Mononuclear cell (primary cell): ENCODE data around the gene PGAP1. TPM values are rescaled to one million over a fixed set of nuclear protein-coding genes. Genes with fewer than 3 reads are reported as not detected.

Experiments
- H3K27me3 ChIP-seq: 2 replicates; pipeline ENCODE4 v1.6.0; 2011; ENCODE audit warnings: low read length, control low read depth; ENCODE audit not compliant: insufficient read depth
- H3K4me1 ChIP-seq: 2 replicates; pipeline ENCODE4 v1.5.1; 2011; ENCODE audit warnings: mild to moderate bottlenecking, low read length, control low read depth; ENCODE audit not compliant: insufficient read depth
- H3K4me3 ChIP-seq: 2 replicates; pipeline ENCODE4 v1.5.1; 2011; ENCODE audit warnings: mild to moderate bottlenecking, low read length, moderate library complexity
- H3K9me3 ChIP-seq: 2 replicates; pipeline ENCODE4 v1.5.1; 2011; ENCODE audit warnings: low read depth, mild to moderate bottlenecking, control low read depth, low read length
- total RNA-seq: library from RNA; depleted of rRNA; stranded (reverse); fragments of >200 nt; gene quantifications from one replicate; pipeline ENCODE4 v1.2.3, GENCODE V29; 2012

Gene PGAP1
- total RNA-seq, 1 donor, result 8.8 TPM

DNA sequence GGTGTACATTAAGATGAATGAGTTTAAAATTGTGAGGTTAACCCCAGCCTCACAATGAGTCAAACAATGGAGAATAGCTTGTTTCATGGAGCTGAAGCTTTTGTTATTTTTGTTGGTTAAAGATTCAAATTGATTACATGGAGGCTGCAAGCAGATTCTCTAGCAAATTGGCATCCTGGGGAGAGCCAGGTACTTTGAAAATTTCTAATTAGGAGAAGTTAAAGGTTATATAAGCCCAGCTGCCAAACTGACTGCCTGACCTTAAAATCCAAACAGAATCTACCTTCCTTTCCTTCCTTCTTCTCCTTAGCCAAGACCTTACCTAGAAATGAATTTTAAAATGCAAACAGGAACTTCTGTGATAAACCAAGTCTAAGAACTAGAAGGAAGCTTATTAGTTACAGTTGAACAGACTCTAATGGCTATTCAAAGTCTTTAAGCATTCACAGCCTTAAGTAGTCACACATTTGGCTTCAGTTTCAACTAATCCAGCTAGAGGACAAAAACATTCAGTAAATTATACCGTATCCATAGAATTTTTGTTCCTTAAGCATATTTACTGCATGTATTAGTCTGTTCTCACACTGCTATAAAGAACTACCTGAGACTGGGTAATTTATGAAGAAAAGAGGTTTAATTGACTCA lies 31.5 kb upstream of the PGAP1 start:
- no peaks in the 10 kb centered on the region for H3K9me3 ChIP-seq
- no peak overlapping the region for H3K4me3 ChIP-seq
- no peaks in the 10 kb centered on the region for H3K4me1 ChIP-seq
- no peaks in the 10 kb centered on the region for H3K27me3 ChIP-seq

DNA sequence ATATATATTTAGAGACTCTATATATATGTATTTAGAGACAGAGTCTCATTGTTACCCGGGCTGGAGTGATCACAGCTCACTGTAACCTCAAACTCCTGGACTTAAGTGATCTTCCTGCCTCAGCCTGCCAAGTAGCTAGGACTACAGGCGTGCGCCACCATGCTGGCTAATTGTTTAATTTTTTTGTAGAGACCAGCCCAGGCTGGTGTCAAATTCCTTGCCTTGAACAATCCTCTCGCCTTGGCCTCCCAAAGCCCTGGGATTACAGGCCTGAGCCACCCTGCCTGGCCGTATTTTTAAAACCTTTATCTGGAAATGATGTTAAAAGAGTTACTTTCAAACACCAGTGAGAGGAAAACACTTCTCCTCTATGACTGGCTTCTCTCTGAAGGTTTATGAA lies 30.9 kb upstream of the PGAP1 start:
- Histone ChIP-seq H3K27me3 (no peaks in the 10 kb centered on the region), H3K4me3 (no peak overlapping the region), H3K9me3 (no peaks in the 10 kb centered on the region), H3K4me1 (no peaks in the 10 kb centered on the region)

DNA sequence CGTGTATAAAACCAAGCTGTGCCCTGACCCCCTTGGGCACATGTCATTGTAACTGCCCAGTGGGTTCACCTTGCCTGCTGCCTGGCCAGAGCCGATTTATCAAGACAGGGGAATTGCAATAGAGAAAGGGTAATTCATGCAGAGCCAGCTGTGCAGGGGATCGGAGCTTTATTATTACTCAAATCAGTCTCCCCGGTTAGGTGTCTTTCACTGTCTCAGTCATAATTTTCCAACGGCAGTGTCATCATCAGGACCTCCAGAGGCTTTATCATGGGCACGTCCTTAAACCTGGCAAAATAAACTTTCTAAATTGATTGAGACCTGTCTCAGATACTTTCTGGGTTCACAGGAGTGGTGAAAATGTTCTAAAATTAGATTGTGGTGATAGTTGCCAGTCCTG lies 29.6 kb upstream of the PGAP1 start:
- Histone ChIP-seq H3K9me3 (no peaks in the 10 kb centered on the region), H3K4me3 (no peak overlapping the region), H3K27me3 (no peaks in the 10 kb centered on the region), H3K4me1 (no peaks in the 10 kb centered on the region)

DNA sequence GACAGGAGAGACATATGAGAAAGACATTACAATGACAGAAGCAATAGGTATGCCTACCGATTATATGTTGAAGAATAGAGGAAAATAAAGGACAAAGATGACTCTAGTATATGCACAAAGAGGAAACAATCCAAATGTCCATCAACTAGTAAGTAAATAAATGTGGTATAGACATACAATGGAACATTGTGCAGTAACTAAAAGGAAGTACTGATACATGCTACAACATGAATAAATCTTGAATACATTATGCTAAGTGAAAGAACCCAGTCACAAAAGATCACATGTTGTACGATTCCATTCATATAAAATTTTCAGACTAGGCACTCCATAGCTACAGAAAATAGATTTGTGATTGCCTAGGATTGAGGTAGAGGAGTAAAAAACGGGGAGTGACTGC lies 28.5 kb upstream of the PGAP1 start:
- Histone ChIP-seq H3K4me1 (no peaks in the 10 kb centered on the region), H3K9me3 (no peaks in the 10 kb centered on the region), H3K4me3 (no peak overlapping the region), H3K27me3 (no peaks in the 10 kb centered on the region)

DNA sequence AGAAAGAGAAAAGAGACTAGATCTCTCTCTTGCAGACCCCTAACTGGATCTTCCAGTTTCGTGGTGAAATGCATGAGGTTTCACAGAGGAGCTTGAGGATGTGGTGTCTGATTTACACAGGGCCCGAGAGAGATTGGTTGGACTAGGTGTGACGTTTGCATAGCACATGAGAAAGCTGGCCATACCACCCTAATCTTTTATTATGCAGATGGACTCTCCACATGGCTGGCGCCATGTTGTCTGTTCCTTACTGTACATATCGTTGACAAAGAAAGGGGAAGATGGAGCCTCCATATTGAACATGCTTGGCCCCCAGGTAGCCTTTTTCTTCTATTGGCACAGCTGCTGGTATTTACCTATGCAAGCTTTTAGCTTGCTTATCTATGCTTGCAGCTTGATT lies 27.5 kb upstream of the PGAP1 start:
- Histone ChIP-seq H3K4me1 (no peaks in the 10 kb centered on the region), H3K9me3 (no peaks in the 10 kb centered on the region), H3K27me3 (no peaks in the 10 kb centered on the region), H3K4me3 (no peak overlapping the region)

DNA sequence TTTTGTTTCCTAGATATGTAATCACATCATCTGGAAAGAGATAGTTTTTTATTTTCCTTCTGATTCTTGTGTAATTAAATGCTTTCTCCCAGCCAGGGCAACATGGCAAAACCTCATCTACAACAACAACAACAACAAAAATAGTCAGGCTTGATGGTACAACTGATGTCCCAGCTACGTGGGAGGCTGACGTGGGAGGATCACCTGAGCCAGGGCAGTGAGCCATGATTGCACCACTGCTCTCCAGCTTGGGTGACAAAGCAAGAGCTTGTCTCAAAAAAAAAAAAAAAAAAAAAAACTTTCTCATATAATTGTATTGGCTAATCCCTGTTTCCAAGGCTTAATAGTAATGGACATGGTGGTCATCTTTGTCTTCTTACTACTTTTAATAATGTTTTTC lies 26.4 kb upstream of the PGAP1 start:
- Histone ChIP-seq H3K4me1 (no peaks in the 10 kb centered on the region), H3K9me3 (no peaks in the 10 kb centered on the region), H3K27me3 (no peaks in the 10 kb centered on the region), H3K4me3 (no peak overlapping the region)

DNA sequence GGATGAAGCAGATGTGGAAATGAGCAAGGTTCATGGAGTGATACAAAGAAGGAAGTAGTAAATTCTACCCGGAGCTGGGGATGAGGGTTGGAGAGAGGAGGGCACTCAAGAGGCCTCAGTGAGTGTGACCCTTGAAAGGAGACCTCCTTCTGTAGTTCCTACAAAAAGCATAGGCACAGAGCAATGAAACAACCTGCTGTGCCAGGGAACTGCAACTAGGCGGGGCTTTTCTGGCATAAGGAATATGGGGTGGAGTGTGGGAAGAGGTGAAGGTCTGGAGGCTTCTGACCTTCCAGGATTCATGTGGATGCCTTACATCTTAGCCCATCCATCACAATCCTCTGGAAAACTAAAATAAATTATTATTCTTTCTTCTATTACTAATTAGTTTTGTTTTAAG lies 25.5 kb upstream of the PGAP1 start:
- Histone ChIP-seq H3K9me3 (no peaks in the 10 kb centered on the region), H3K4me3 (no peak overlapping the region), H3K27me3 (no peaks in the 10 kb centered on the region), H3K4me1 (no peaks in the 10 kb centered on the region)

DNA sequence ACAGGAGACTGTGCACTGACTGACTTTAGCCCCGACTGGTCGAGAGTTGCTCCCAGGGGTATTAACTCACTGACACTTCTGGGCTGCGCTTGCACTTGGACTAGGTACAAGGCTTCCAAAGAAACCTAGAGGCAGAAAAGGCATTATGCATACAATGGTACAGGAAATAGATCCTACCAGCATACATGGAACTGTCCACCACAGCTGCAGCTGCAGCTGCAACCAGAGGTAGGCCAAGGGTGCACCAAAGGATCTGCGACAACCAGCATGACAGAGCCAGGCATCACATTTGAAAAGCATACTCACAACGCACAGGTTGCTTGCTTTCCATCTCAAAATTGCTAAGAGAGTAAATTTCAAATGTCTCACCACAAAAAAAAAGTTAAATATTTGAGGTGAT lies 22.6 kb upstream of the PGAP1 start:
- Histone ChIP-seq H3K9me3 (no peaks in the 10 kb centered on the region), H3K27me3 (no peaks in the 10 kb centered on the region), H3K4me3 (no peak overlapping the region), H3K4me1 (no peaks in the 10 kb centered on the region)

DNA sequence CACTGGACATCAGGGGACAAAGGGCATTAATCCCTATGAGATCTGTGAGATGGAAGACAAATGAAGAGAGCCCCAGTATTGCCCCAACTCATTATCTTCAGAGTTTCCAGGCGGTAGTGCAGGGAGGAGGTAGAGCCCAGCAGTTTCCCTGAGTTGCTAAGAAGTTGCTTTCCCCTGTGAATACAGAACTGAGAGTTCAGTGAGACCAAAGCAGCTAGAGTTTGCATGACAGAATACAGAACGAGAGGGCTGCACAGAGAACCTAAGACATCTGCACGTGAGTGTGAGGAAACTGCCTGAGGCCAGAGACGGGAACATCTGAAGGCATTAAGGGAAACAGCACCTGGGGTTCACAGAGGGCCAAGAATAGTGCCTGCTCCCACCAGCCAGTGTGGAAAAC lies 18.1 kb upstream of the PGAP1 start:
- no peaks in the 10 kb centered on the region for H3K27me3 ChIP-seq
- no peaks in the 10 kb centered on the region for H3K4me1 ChIP-seq
- H3K9me3 ChIP-seq, result no peaks in the 10 kb centered on the region
- no peak overlapping the region for H3K4me3 ChIP-seq

DNA sequence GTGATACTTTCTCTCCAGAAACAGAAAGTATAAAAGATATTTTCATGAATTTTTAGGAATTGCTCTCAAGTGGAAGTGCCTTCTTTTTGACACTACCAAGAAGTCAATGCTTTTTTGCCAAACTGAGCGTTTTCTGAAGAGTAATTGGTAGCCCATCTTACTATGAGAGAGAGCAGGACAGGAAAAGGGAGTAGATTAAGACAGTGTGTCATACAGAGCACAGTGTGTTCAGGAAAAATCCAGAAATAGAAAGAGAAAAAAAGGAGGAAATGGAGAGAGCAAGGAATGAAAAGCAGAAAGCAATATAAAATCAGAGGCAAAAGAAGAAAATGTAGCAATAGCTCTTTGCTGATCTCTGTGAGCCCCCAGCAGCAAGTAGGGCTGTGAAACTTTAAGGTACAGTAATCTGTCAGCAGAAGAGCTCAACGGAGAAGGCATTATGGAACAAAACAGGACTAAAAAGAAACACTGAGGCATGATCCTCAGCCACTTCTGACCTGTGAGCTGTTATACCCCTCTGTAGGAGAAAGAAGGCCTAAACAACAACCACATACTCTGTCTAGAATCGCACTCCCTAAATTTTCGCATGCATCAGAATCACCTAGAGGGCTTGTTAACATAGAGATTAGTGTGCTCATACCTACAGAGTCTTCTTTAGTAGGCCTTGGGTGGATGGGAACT lies 15.0 kb upstream of the PGAP1 start:
- Histone ChIP-seq H3K4me3 (no peak overlapping the region), H3K27me3 (no peaks in the 10 kb centered on the region), H3K9me3 (no peaks in the 10 kb centered on the region), H3K4me1 (no peaks in the 10 kb centered on the region)

DNA sequence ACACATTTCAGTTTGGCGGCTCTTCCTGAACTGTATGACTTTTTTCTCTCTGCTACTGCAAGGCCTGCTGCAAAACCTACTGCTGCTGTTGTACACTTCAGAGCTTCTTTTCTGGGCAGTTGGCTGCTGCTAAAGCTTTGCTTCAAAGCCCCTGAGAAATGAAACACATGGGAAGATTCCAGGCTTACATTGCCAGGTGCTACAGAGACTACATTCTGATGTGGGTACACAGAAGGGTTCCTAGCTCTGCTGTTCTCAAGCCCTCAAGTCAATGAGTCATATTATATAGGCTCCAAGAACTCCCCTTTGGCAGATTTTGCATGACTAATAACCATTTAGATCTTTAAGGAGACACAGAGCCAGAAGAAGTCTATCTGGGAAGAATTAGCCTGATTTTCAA lies 12.9 kb upstream of the PGAP1 start:
- Histone ChIP-seq H3K4me1 (no peaks in the 10 kb centered on the region), H3K9me3 (no peaks in the 10 kb centered on the region), H3K27me3 (no peaks in the 10 kb centered on the region), H3K4me3 (no peak overlapping the region)

DNA sequence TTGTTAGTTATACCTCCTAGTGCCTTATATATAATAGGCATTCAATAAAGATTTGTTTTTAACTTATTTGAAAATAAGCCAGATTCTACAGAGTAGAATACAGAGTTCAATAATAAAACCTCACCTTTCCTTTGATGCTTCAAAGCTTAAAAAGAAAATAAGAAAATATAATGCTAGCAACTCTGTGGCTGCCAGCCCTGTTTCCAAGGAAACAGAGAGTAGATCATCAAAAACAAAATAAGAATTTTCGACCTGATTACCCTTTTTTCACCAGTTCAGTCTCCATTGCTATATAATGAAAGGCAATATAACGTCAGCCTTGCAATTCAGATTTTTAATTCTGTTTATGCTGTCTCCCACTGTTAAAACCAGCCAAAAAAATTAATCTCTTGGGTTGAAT lies 8.9 kb upstream of the PGAP1 start:
- H3K9me3 ChIP-seq, result no peaks in the 10 kb centered on the region
- H3K4me3 ChIP-seq, result no peak overlapping the region
- no peaks in the 10 kb centered on the region for H3K4me1 ChIP-seq
- H3K27me3 ChIP-seq, result no peaks in the 10 kb centered on the region

DNA sequence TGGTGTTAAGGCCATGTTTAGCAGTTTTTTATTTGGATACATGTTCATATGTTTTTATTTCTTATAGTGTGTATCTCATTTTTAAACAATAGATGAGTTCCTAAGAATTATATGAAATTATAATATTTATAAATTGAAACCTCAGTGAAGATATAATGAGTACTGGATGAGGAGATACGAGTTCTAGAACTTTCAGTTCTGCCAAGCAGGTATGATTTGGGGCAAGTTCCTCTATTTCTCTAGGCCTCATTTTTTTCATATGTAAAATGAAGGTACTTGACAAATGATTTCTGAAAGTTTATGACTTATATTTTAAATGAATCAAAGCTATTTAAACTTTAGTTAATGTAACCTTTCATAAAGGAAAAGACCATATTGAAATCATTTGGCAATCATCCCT lies 8.2 kb upstream of the PGAP1 start:
- Histone ChIP-seq H3K27me3 (no peaks in the 10 kb centered on the region), H3K9me3 (no peaks in the 10 kb centered on the region), H3K4me1 (no peaks in the 10 kb centered on the region), H3K4me3 (no peak overlapping the region)

DNA sequence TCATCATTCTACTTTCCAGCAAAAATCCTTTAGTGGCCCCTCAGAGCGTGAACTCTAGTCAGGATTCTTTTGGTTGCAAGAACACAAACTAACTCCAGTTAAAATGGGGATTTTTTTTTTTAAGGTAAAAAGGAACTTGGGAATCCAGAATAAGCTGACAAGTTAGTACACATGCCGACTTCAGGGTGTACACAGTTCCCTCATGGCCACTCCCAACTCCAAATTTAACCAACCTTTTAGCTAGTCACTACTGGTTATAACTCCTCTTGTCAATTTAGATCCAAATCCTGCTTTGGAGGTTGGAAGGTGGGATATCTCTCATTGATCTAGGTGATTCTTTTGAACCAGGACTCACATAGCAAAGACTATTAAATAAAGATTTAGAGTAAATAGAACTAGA lies 5.0 kb upstream of the PGAP1 start:
- peaks cover 12% of the 10 kb centered on the region for H3K4me1 ChIP-seq
- no peaks in the 10 kb centered on the region for H3K9me3 ChIP-seq
- no peak overlapping the region for H3K4me3 ChIP-seq
- no peaks in the 10 kb centered on the region for H3K27me3 ChIP-seq

DNA sequence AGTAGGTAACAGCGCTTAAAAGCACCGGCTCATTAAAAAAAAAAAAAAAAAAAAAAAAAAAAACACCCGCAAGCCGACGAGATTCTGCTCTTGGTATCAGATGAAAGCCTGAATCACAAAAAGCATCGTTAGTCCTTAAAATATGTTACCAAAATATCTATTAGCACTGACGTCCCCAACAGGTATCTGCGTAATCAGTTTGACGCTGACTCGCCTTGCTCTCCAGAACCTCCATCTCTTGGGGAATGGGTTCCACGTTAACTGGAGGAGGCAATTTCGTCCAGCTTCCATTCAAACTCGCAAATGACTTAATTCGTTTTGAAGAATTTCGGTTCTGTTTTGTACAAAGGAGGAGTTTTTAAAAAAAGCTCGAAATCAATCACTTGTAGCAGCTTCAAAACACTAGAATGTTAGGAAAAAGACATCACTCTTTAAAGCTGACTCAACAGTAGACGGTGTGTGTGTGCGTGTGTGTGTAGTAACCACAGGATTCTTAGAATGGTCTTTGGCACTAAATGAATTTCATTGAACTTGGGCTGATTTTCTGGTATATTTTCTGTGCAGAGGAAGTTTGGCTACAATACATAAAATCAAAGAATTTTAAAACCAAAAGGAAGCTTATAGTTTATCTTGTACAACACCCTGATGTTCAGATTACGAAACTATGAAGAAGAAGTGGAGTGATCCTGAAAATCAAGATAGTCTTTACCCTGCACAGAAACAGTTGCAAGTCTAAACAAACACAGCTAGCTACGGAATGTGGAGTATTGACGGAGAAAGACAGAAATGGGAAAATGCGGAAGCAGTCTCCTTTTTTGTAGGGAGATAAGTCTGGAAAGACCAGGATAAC lies 1.1 kb upstream of the PGAP1 start:
- Histone ChIP-seq H3K4me3 (peak overlapping the region; percentile 85), H3K4me1 (peaks cover 17% of the 10 kb centered on the region), H3K9me3 (no peaks in the 10 kb centered on the region), H3K27me3 (no peaks in the 10 kb centered on the region)
